ENCODE results near the gene DBF4.
"Not testable (repeated sequence)": the region's sequence is repeated elsewhere in the genome, so short reads cannot be mapped to it uniquely, and the experiment has no call there.

Gene DBF4

DNA sequence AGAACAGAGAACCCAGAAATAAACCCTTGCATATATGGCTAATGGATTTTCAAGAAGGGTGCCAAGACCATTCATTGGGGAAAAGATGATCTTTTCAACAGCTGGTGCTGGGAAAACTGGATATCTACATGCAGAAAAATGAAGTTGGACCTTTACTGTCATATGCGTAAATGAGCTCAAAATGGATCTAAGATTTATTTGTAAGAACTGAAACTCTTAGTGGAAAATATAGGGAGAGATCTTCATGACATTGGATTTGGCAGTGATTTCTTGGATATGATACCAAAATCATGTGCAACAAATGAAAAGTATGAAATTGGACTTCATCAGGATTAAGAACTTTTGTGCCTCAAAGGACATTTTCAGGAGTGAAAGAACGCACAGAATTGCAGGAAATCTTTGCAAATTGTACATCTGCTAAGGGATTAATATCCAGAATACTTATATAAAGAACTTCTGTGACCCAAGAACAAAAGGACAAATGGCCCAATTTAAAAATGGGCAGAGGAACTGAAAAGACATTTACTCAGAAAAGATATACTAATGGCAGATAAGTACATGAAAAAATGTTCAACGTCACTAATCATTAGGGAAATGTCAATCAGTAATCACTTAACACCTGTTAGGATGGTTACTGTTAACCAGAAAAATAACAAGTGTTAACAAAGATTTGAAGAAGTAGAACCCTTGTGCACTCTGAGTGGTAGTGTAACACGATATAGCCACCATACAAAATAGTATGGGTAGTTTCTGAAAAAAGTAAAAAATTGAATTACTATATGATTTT, 6.1 kb downstream of the DBF4 start:
- DNase-seq (ENCODE audit: low spot score): no peak

GRCh38 chr7:87885018-87885417, 8.7 kb downstream of the DBF4 start:
- no peak for DNase-seq (ENCODE audit: low spot score)

DNA sequence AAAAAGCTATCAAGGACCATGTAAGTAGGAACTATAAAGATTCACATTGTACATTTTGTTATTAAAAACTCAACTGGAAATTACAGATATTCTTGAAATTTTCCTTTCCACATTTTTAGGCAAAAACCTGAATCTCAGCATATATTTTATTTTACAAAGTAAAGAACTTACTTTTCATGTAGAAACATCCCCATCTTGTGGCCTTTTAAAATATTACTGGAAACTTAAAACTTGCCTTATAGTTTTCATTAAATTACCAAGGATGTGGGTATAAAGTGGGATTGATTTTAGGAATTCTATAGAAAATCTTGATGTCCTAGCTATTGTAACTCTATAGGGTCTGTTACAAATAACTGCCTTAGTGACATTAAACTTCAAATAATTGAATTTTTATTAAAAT, 10.6 kb downstream of the DBF4 start:
- DNase-seq (ENCODE audit: low spot score): peak; percentile 37

- no peak for DNase-seq (ENCODE audit: low spot score)
Measured at GRCh38 chr7:87895363-87895762, 19.1 kb downstream of the DBF4 start.

- DNase-seq (ENCODE audit: low spot score): no peak
Measured at GRCh38 chr7:87899255-87899654, 23.0 kb downstream of the DBF4 start.

GRCh38 chr7:87907136-87907906, 31.0 kb downstream of the DBF4 start:
- not testable (repeated sequence) for DNase-seq (ENCODE audit: low spot score)

DNA sequence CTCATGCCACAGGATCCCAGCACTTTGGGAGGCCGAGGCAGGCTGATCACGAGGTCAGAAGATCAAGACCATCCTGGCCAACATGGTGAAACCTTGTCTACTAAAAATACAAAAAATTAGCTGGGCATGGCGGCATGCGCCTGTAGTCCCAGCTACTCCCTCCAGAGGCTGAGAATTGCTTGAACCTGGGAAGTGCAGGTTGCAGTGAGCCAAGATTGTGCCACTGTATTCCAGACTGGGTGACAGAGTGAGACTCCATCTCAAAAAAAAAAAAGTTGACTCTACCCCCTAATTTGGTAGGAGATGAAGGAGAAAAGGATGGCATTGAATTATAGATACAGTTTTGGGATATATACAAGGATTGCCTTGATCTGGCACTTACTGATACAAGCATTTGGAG, 32.5 kb downstream of the DBF4 start:
- DNase-seq (ENCODE audit: low spot score): not testable (repeated sequence)

DNA sequence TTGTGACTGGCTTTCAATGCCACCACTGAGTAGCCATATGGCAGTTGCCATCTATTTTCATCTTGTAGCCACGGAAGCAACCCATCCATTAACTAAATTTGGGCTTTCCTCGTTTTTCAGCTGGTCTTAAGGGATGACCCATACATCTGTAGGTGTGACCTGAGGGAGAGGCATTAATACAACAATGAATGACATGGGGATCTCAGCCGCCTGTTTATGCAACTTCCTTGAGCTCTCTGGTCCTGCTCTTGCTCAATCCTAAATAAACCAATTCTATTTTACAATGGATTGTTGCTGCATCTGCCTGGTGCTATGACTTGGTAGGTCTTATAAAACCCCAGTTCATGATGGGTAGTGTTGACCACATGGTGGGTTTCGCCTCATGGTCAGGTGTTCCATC, 35.8 kb downstream of the DBF4 start:
- DNase-seq (ENCODE audit: low spot score): no peak

- no peak for DNase-seq (ENCODE audit: low spot score)
Measured at GRCh38 chr7:87918740-87919139, 42.4 kb downstream of the DBF4 start.

- no peak for DNase-seq (ENCODE audit: low spot score)
Measured at GRCh38 chr7:87919875-87920274, 43.6 kb downstream of the DBF4 start.

- DNase-seq (ENCODE audit: low spot score): no peak
Measured at GRCh38 chr7:87920578-87920977, 44.3 kb downstream of the DBF4 start.

DNA sequence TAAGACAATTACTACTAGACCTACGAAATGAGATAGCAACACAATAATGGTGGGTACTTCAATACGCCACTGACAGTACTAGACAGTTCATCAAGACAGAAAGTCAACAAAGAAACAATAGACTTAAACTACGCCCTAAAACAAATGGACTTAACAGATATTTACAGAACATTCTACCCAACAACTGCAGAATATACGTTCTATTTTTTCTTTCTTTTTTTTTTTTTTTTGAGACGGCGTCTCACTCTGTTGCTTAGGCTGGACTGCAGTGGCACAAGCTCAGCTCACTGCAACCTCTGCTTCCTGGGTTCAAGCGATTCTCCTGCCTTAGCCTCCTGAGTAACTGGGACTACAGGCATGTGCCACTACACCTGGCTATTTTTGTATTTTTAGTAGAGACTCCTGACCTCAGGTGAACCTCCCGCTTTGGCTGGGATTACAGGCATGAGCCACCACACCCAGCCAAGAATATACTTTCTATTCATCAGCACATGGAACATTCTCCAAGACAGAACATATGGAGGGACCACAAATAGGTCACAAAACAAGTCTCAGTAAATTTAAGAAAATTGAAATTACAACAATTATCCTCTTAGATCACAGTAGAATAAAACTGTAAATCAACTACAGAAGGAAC, 46.6 kb downstream of the DBF4 start:
- not testable (repeated sequence) for DNase-seq (ENCODE audit: low spot score)

DNA sequence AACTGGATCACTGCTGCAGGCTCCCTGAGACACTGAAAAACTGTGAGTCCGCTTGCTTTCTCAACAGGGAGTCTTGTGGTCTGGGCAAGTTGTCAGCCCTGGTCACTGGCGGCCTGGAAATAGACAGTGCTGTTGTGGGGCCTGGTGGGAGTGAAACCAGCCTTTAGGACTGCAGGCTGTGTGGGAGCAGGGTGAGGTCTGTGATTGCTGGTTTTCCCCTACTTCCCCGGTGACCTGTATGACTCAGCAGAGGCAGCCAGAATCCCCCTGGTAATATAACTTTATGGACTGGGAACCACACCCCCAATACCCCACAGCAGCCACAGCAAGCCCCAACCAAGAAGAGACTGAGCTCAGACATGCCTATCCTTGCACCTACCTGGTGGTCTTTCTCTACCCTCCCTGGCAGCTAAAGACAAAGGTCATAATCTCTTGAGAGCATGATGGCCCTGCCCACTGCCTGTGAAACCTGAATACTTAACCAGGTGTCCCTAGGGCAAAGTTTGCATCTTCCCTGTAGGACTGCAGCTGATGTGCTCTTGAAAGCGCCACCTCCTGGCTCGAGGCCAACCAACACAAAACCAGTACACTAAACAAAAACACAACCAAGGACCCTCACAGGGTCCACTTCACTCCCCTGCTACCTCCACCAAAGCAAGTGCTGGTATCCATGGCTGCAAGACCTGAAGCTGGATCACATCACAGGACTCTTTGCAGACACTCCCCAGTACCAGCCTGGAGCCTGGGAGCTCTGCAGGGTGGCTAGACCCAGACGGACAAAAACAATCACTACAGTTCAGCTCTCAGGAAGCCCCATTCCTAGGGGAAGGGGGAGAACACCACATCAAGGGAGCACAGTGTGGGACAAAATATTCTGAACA, 50.5 kb downstream of the DBF4 start:
- no peak for DNase-seq (ENCODE audit: low spot score)

- no peak for DNase-seq (ENCODE audit: low spot score)
Measured at GRCh38 chr7:87933605-87933952, 57.3 kb downstream of the DBF4 start.

- peak; percentile 98 for DNase-seq (ENCODE audit: low spot score)
Measured at GRCh38 chr7:87933953-87934698, 57.8 kb downstream of the DBF4 start, which contains the start of gene ADAM22. Gene ADAM22, plus strand, starts transcription at chr7:87934251. Its CDS starts 215 bp downstream, at chr7:87934466.

- DNase-seq (ENCODE audit: low spot score): peak; percentile 62
Measured at GRCh38 chr7:87934699-87935383, 58.5 kb downstream of the DBF4 start.

GRCh38 chr7:87935384-87935706, 59.1 kb downstream of the DBF4 start:
- no peak for DNase-seq (ENCODE audit: low spot score)

DNA sequence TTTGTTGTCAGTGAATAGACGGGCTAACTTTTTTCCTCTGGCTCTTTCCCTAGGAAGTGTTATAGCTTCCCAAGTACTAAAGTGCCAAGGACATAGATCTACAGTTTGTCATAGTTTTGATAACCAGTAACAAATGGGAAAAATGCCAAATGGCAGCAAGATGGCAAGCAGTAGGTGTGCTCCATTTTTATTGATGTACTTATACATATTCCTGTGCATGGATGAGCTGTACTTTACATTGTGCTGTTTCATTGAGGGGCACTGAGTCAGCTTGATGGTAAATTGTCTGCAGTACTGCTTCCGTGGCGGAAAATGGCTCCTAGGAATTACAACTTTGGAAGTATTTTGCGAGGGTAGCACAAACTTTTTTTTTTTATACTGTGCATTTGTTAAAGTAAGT, 64.8 kb downstream of the DBF4 start:
- no peak for DNase-seq (ENCODE audit: low spot score)

DNA sequence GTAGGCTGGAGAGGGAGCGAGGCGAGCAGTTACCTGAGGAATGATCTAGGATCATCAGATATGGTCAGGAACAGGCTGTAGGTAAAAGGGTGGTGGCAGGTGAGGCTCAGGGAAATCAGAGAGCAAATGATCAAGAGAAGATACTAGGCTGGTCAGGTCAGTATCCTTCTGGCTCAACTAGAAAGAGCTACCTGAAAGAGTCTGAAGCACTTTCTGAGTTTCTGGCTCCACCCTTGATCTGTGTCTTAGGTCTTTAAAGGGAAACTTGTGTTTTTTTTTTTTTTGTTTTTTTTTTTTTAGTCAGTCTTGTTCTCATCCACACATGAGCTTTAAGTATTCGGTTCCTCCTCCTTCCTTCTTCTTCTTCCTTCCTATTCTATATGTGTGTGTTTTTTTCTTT, 68.3 kb downstream of the DBF4 start:
- no peak for DNase-seq (ENCODE audit: low spot score)

GRCh38 chr7:87945926-87946325, 69.6 kb downstream of the DBF4 start:
- not testable (repeated sequence) for DNase-seq (ENCODE audit: low spot score)

DNA sequence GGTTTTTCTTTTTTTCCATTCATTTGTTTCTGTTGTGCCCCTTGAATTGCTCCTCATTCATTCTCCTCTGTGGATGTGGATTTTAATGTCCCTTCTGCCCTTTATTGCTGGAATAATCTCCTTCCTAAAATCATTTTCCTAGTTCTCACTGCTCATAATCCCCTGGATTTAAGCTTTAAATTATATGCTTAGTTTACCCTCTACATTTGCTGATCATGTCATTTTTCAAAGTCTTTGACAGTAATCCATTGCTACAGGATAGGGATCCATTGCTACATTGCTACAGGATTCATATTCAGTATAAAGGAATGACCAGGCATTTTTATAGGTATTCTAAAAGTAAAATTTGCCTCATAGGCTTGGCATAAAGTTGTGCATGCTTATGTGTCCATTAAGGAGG, 72.1 kb downstream of the DBF4 start:
- DNase-seq (ENCODE audit: low spot score): no peak

Measured in globus pallidus (tissue), 1 donor.